ENCODE data around the gene VSIG10.
A peak's percentile ranks its signal among the peaks of the same experiment; 100 is the strongest.

The VSIG10 gene

GRCh38 chr12:118060301-118061010 is 43.4 kb downstream of the VSIG10 start:
- peak; percentile 42 for DNase-seq (ENCODE audit: low spot score)

- DNase-seq (ENCODE audit: low spot score): no peak
Observed at GRCh38 chr12:118059341-118060191, 44.2 kb downstream of the VSIG10 start.

GRCh38 chr12:118058881-118059280 is 44.9 kb downstream of the VSIG10 start:
- DNase-seq (ENCODE audit: low spot score): no peak

- DNase-seq (ENCODE audit: low spot score): no peak
Observed at GRCh38 chr12:118058227-118058626, 45.6 kb downstream of the VSIG10 start.

GRCh38 chr12:118055865-118056773 is 47.7 kb downstream of the VSIG10 start:
- DNase-seq (ENCODE audit: low spot score): no peak

DNA sequence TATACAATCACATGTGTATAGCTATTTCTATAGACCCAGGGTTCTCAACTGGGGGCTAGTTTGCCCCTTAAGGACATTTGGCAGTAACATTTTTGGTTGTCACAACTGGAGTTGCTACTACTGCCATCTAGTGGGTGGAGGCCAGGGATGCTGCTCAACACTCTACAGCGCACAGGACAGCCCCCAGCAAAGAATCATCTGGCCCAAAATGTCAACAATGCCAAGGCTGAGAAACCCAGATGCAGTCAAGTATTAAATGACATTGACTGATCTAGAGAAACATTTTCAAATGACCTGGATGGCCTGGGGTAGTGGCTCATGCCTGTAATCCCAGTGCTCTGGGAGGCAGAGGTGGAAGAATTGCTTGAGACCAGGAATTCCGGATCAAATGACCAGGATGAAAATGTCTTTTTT is 48.7 kb downstream of the VSIG10 start:
- peak; percentile 69 for DNase-seq (ENCODE audit: low spot score)

- no peak for DNase-seq (ENCODE audit: low spot score)
Observed at GRCh38 chr12:118053071-118053985, 50.5 kb downstream of the VSIG10 start.

DNA sequence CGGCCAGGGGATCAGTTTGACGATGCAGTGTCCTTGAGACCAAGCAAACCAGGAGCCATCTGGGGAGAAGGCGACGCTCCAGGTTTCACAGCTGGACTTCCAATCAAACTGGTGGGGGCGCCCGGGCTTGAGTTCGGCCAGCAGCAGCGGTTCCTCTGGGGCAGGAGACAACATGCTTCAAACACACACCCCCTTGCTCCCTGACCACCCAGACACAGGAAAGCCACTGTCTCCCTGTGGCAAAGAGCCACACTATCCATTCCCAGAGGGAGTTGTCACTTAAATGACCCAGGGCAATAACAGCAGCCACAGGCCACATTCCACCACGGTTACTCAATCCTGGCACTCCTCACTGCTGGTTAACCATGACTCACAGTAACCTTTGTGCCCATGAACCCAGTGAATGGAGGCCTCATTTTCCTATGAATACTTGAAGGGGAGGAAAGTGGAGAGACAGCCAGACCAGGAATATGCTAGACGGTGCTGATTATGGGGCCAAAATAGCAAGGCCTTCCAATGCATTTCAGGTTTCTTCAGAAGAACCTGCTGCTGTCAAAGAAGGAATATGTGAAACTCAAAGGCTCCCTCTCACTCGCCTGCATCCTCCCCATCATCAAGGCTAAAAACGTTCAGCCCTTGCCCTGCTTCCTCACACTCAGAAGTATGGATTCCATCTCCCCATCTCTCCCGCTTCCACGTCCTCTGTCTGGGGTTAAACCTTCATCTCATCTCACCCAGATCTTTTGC is 51.3 kb downstream of the VSIG10 start:
- no peak for DNase-seq (ENCODE audit: low spot score)

DNA sequence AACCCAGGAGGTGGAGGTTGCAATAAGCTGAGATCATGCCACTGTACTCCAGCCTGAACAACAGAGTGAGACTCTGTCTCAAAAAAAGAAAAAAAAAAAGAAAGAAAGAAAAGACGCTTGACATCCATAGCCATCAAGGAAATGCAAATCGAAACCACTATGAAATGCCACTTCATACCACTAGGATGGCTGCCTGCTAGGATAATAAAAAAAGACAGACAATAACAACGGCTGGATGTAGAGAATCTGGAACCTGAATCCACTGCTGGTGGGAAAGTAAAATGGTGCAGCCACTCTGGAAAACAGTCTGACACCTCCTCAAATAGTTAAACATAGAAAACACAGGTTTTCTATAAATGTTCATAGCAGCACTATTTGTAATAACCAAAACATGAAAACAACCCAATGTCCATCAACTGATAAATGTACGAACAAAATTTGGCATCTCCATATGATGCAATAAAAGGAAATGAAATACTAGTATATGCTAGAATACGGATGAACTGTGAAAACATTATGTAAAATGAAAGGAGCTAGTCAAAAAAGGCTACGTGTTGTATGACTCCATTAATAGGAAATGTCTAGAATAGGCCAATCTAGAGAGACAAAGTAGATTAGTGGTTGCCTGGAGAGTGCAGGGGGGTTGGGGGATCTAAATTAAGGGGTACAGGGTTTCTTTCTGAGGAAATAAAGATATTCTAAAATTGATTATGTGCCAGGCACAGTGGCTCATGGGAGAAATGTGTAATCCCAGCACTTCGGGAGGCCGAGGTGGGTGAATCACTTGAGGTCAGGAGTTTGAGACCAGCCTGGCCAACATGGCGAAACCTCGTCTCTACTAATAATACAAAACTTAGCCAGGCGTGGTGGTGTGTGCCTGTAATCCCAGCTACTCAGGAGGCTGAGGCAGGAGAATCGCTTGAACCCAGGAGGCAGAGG is 52.6 kb downstream of the VSIG10 start:
- no peak for DNase-seq (ENCODE audit: low spot score)

- no peak for DNase-seq (ENCODE audit: low spot score)
Observed at GRCh38 chr12:118046430-118046829, 57.4 kb downstream of the VSIG10 start.

DNA sequence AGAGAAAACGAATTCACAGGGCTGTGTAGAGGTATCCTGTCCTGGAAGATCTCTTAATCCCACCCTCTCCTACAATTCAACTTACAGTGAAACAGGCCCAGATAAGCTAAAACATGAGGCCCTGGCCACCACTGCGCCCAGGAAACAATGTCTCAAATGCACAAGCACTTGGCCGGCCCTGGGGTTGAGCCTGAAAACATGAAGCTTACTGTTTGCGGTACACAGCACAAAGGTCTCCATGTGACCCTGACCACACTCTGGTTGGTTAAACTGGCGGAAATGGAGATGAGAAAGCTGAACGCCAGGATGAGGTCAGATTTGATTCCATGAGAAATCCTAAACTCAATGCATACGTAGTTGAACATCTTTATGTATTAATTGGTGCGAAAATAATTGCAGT is 59.2 kb downstream of the VSIG10 start:
- no peak for DNase-seq (ENCODE audit: low spot score)

DNA sequence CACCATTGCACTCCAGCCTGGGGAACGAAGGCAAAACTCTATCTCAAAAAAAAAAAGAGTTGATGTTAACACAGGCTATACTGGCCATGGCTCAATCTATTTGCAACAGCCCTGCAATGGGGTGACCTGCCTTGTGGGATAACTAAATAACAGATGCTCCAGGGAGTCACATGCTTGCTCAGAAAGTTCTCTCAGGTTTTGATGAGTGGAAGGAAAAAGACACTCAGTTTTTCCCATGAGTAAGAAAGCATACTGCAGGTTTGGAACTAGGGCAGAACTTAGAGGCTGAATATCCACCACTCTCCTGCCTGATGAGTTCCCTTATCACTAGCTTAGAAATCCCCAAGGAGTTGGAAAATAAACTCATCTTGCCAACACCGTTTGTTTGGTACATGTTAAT is 59.7 kb downstream of the VSIG10 start:
- no peak for DNase-seq (ENCODE audit: low spot score)

DNA sequence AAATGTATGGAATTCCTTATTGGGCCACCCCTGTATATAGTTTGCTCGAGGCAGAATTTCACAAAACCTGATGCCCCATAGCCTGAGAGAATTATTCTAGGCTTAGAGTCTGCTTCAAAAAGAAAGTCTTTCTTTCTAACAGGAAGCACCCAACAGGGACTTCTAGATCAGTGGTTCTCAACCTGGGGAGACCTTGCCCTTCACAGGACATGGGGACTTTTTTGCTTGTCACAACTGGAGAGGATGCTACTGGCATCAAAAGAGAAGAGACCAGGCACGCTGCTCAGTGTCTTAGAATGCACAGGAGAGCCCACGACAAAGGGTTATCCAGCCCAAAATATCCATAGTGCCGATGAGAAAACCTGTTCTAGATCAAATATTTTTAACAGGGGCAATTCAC is 61.7 kb downstream of the VSIG10 start:
- DNase-seq (ENCODE audit: low spot score): no peak

DNA sequence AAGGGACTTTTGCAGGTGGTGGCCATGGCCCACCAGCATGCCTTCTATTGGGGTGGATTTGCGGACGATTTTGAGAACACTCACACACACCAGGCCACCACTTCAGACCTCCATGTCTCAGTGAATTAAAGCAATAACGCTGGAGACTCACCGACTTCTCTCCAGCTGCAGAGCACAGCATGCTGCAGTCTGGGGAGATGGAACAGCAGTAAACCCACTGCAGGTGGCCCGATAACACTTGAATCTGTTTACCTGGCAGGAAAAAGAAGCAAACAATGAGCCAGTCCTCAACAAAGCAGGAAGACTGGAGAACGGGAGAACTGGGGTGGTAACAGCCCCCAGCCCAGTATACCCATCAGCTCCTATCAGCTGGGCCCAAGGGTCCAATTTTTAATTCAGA is 65.7 kb downstream of the VSIG10 start:
- no peak for DNase-seq (ENCODE audit: low spot score)

DNA sequence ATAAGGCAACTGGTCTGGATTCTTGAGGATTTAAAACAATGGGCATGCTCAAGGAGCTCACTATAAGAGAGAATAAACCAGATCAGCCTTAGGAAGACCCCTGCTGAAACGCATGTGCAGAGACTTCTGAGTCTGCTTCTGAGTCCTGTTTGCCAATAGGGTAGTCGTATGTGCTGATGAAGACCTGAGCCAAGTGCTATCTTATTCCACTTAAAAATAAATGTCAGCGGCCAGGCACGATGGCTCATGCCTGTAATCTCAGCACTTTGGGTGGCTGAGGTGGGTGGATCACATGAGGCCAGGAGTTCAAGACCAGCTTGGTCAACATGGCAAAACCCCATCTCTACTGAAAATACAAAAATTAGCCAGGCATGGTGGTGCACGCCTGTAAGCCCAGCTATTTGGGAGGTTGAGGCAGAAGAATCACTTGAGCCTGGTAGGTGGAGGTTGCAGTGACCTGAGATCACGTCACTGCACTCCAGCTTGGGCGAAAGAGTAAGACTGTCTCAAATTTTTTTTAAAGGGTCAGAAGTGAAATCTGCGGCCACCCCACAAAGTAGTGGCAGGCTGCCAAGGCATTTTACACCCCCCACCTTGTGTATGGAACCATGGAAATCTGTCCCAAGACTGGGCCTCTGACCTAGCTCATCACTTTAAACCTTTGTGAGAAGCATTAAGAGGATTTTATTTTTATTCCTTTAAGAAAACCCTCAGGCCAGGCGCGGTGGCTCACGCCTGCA is 67.0 kb downstream of the VSIG10 start:
- DNase-seq (ENCODE audit: low spot score): no peak

GRCh38 chr12:118035190-118036041 is 68.4 kb downstream of the VSIG10 start:
- DNase-seq (ENCODE audit: low spot score): no peak

DNA sequence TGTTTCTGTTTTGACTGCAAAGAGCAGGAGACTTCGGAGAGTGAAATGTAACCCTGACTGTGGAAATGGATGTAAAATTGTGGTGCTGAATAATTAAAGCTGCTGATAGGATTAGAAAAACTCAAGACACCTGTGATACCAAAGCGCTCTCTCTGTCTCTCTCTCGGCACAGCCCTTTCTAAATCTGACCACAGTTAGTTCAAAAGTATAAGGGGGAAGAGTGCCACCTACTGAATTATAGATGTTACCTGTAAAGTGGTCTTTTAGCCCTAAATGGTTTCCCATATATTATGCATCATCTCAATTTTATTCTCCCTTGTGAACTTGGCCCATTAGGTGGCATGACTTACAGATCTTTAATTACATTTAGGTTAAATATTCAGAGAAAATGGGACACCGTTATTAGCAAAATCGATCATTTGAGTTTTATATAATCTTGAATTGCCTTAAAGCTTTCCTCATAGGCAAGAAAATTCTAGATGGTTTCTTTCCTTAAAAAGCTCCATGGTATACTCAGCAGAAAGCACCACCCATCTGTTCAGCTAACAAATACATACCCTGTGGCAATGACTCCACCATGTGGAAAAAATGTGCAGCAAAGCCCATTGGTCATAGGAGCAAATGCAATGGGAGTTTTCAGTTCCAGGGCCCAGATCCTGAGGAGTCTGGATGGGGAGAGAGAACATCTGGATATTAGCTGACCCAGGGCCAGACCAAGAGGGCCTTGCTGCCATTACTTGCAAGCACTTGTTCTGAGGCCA is 69.2 kb downstream of the VSIG10 start:
- DNase-seq (ENCODE audit: low spot score): no peak
